Activated gamma-delta T cell treated with Interleukin-2 at 50 U/mL for 16 hours (primary cell): ENCODE results near the gene BIRC5.
"Not testable (repeated sequence)": the region's sequence is repeated elsewhere in the genome, so short reads cannot be mapped to it uniquely, and the experiment has no call there.

Experiments used
- DNase-seq: peaks from one replicate; pipeline ENCODE4 v3.0.0-alpha.2; 2020

The BIRC5 gene

DNA sequence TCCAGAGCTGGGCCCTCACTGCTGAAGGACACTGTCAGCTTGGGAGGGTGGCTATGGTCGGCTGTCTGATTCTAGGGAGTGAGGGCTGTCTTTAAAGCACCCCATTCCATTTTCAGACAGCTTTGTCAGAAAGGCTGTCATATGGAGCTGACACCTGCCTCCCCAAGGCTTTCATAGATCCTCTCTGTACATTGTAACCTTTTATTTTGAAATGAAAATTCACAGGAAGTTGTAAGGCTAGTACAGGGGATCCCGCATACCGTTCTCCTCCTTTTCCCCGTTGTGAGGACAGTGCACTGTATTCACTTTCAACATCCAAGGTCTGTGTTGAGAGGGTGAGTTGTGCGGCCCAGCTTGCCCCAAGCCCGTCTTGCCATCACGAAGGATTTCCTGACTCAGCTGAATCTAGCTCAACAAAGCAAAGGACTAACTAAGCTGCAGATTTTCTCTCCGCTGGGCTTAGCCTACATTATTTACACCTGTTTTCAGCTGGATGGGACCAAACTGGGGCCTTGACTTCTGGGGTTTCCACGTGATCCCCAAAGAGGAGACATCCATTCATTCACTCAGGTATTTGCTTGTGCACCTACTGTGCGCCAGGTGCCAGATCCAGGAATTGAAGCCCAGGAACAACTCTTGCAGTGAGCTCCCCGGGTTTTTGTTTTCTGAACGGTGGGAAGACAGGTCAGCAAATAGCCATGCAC is 12.2 kb downstream of the BIRC5 start:
- no peak for DNase-seq

DNA sequence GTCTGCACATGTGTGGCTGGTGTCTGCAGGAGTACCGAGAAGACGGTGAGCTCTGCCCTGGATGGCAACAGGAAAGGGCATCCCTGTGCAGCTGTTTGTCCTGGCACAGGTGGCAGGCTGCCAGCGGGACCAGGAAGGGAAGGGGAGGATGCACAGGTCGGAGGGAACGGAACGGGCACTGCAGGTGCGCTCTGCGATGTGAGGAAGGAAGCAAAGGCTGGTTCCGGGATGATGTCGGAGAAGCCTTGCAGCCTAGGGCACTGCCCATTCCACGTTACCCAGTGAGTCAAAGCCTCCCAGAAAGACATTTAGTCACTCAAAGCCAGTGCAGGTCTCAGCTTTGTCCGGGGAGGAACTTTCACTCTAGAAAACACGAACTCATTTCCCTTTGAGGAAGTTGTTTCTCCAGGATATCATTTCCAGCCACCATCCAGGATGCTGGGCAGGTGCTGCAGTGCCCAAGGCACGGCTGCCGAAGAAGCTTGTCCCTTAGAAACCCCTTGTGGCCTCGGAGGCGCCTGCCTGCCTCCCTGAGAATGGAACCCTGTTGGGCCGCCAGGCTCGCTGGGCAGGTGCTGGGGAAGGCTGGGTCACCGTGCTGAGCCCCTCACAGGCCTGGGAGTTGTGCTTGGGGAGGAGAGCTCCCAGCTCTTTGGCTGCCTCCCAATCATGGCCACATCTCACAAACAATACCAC is 12.9 kb downstream of the BIRC5 start:
- no peak for DNase-seq

DNA sequence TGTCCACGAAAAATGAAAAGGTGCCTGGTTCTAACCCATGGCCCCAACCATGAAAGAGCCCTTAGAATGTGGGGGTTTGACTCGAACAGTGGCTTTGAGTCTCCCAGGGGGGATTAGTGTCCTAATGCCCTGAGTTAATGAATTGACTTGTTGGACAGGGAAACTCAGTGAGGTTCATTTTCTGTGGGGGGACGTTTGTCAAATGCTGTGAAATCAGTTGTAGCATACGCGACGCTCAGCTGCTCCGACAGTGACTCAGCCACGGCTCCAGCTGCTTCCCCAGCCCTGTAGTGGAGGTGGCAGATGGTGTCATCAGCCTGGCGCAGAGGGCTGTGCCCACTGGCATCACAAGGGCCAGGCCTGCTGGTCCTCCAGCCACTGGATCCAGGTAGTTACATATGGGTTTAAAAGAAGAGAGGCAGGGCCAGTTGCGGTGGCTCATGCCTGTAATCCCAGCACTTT is 13.4 kb downstream of the BIRC5 start:
- DNase-seq: no peak

DNA sequence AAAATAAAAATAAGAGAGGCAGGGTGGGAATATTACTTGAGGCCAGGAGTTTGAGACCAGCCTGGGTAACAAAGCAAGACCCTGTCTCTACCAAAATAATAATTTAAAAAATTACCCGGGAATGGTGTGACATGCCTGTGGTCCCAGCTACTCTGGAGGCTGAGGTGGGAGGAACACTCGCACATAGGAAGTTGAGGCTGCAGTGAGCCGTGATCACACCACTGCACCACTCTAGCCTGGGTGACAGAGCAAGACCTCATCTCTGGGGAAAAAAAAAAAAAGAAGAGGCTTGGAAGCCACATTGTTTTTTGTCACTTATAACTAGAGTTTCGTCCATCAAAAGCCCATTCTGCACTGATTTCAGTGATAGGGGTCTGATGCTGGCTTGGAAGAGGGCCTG is 14.1 kb downstream of the BIRC5 start:
- no peak for DNase-seq

DNA sequence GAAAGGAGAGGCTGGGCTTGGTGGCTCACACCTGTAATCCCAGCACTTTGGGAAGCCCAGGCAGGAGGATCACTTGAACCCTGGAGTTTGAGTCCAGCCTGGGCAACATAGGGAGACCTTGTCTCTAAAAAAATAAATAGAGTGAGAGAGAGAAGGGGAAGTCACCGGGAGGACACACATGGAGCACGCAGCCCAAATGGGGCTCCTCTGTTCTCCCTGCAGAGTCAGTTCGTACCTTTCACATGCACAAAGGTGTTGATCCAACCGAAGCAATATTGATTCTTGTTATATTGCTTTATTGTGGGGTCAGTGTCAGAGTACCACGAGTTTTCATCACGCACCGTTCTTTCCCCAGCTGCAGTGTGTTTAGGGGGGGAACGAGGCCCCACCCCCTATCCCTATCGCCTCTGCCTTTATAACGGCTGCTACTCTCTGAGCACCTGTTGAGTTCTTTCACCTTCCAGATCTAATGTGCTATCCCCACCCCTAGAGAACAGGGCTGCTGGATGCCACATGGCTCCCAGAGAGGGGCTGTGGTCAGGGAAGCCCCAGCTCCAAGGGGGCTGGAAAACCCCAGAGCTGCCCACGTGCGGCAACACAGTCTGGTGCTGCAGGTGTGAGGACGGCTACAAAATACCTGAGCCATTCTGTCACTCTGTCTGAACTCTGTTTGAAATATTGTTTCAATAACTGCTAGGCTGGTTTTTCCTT is 16.4 kb downstream of the BIRC5 start:
- no peak for DNase-seq

DNA sequence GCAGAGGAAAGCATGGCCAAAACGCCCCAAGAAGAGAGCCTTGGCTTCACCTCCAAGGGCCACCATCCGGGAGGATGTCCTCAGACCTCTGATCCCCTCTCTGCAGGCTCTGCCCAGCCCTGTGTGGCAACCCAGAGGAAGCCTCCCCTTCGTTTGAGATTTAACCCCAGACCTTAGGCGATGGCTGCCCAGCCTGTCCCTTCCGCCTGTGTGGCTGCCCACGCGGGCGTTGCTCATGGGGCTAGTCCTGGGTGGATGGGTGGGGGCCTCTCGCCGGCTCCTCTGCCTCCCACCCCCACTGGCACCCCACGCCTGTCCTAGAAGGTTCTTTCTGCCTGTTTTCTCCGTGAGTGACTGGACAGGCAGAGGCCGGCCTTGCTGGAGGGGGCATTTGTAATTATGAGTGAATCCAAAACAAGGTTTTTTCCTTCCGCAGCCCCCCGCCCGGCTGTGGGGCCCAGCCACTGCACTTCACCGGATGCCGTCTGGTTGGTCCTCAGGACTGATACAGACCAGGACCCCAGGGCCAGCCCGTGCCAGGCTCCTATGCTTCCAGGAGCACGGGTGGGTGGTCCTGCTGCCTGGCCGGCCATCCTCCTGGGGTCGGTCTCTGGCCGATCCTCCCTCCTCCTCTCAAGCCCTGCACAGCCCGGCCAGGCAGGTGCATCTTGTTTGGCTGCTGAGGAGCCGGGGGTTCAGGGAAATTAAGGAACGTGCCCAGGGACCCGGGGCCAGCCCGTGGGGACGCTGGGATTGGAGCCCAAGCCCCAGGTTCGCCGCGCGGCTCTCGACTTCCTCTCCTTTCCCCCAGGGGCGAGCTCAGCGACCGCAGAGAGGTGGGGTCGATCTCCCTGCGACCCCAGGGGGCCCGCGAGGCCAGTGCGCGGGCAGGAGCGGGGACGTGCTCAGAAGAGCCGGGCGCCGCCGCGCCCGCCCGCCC is 17.2 kb downstream of the BIRC5 start, which contains the start of gene TMEM235:
Gene TMEM235, plus strand, starts transcription at position 636 of the 940 bp plus-strand sequence. CDS start 393 bp downstream, outside the sequence.
- no peak for DNase-seq

DNA sequence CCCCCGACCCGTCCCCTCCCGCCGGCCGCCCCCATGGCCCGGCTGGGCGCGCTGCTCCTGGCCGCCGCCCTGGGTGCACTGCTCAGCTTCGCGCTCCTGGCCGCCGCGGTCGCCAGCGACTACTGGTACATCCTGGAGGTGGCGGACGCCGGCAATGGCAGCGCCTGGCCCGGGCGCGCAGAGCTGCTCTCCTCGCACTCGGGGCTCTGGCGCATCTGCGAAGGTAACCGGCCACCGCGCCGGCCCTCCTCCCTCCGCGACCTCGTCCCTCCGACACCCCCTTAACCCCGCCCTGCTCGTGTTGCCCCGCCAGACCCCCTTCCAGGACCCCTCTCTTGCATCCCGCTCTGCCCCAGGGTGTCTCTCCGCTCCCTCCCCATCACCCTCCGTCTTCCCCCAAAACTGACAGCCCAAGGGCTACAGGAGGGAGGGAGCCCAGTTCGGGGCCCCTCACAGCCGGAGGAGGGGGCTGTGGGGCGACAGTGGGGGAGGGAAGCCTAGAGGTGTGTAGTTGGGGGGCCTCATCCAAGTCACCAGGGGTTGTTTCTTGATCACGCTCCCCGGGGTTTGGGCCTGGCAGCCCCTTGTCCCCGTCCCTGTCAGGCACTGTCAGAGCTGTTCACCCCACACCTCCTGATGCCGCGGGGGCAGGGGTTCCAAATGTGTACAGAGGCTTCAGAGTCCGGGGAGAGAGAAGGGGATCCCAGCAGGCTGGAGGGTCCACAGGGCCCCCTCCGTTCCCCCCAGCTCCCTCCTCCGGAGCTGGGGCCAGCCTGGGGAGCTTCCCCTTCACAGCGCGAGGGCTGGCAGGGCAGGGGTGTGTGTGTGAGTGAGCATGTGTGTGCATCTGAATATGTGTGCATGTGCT is 18.2 kb downstream of the BIRC5 start:
- DNase-seq: no peak

DNA sequence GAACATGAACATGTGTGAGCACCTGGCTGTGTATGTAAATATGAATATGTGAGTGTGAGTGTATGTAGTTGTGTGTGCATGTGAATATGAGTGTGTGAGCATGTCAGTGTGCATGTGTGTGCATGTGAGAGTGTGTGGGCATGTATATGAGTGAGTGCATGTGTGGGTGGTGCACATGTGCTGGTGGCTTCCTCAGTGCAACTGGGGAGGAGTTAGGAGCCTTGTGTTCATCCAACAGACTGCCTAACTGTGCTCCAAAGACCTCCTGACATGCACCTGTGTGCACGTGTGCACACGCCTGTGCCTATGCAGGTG is 18.8 kb downstream of the BIRC5 start:
- DNase-seq: no peak

DNA sequence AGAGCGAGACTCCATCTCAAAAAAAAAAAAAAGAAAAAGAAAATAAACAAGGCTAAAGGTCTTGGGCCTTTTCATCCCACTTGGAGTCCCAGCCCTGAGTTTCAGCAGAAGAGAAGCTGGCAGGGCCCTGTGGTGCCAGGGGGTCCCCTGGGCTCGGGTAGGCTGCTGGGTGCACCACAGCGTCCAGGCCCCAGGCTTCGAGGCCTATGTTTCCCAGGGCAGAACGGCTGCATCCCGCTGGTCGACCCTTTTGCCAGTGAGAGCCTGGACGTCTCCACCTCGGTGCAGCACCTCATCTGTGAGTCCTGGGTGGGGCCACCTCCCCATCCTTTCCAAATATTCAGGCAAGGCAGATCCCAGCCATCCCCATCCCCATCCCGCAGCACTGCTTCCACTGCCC is 19.6 kb downstream of the BIRC5 start:
- DNase-seq: no peak

DNA sequence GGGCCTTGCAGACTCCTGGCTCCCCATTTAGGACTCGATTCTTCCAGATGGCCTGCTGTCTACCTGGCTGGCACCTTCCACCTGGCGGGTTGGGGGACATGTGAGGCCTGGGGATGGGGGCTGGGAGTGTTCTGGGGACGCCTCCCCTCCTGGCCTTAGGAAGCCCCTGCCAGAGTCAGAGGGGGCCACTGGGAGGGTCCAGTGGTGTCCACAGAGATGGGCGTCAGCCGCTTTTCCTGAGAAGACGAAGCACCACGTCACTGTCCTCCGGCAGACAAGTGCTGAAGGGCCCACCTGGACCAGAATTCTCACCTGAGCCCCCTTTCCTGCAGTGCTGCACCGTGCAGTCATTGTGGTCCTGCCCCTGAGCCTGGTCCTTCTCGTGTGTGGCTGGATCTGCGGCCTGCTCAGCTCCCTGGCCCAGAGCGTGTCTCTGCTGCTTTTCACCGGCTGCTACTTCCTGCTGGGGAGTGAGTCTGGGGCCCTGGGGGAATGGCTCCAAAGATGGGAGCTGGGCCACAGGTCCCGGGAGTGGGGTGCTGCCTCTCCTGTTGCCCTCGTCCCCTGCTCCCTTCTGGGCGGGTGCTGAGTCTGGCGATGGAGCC is 20.3 kb downstream of the BIRC5 start:
- DNase-seq: no peak

DNA sequence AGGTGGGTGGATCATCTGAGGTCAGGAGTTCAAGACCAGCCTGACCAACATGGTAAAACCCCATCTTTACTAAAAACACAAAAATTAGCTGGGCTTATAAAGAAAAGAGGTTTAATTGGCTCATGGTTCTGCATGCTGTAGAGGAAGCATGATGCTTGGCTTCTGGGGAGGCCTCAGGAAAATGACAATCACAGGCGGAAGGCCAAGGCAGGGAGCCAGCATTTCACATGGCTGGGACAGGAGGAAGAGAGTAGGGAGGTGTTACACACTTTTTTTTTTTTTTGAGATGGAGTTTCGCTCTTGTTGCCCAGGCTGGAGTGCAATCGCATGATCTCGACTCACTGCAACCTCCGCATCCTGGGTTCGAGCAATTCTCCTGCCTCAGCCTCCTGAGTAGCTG is 21.0 kb downstream of the BIRC5 start:
- not testable (repeated sequence) for DNase-seq

DNA sequence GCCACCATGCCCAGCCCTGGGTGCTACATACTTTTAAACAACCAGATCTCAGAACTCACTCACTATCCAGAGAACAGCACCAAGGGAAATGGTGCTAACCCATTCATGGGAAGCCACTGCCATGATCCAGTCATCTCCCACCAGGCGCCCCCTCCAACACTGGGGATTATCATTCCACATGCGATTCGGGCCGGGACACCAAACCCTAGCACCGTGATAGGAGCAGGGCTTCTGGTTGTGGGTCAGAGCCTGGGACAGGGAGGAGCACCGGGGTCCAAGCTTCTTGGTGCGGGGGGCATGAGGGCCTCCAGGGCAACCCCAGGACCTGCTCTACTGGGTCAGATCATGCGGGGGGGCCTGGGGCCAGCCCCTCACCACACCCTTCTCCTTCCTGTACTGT is 21.8 kb downstream of the BIRC5 start:
- DNase-seq: no peak

DNA sequence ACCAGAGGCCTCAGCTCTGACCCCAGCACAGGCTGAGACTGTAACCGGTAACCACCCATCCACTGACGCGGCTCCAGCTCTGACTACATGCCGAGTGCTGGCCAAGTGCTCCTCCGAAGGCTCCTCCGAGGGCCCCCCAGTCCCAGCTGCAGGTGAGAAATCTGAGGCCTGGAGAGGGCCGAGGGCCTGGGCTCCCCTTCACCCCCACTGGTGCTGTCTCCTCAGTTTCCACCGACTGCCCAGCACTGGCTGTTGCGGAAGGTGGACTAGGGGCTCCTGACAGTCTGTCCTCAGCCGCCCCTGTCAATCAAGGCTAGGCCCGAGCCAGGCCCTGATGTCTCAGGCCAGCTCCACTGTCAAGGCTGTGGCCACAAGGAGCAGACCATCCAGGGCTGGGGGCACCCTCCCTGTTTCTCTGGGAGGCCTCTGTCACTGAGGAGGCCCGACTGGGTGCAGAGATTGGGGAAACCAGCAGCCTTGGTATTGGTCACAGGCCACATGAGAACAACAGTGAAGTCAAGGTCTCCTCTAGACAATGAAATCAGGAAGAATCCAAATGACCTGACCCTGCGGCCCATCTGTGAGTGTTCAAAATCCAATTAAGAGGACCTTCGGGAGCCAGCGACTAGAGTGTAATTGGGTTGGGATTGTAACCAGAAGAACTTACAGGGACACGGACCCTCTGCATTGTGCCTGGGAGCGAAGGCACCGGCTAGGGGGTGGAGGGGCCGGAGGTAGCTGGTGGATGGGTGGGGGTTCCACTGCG is 22.5 kb downstream of the BIRC5 start:
- DNase-seq: no peak

DNA sequence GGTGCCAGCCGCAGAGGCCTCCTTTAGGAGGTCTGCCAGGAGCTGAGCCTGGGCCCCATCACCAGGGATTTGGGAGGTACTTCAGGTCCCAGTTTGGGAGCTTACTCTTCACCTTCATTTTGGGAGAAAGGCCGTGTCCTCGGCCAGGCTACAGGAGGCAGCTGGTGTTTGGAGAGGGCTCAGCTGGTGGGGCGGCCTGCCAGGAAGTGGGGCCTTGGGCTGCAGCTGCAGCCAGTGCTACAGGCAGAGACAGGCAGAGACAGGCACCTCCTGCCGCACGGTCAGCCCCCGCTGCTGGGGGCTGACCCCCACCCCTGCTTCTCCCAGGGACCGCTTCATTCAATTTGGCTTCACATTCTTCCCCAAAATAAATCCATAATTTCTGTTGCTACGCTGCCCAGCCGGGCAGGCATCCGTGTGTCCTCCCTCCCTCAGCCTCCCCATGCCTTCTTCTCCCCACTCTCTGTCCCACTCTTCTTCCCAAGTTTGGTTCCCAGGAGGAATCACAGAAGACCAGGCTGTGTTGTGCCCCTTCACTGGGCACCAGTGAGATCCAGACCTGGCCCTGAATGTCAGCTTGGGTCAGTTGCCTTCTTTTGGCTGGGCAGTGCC is 23.5 kb downstream of the BIRC5 start:
- DNase-seq: no peak

DNA sequence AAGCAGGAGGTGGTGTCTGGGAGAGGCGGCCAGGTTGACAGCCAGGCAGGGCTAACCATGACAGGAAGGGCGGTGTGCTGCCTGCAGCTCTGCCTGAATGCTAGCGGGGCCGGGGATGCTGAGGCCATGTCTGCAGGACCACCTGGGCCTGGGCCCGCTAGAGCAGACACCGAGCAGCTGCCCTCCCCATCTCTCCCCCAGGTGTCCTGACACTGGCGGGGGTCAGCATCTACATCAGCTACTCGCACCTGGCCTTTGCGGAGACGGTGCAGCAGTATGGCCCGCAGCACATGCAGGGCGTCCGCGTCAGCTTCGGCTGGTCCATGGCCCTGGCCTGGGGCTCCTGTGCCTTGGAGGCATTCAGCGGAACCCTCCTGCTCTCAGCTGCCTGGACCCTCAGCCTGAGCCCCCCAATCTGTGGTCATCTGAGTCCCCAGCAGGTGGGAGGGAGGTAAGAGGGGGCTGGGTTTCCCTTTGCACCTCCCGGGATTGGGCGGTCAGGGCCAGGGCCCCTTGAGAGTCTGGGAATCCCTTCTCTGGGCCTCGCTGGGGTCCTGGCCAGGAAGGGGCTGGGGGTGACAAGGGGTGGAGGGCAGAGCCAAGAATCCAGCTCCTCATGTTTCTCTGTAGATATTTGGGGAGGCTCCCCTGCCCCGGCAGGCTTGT is 24.9 kb downstream of the BIRC5 start:
- DNase-seq: no peak

DNA sequence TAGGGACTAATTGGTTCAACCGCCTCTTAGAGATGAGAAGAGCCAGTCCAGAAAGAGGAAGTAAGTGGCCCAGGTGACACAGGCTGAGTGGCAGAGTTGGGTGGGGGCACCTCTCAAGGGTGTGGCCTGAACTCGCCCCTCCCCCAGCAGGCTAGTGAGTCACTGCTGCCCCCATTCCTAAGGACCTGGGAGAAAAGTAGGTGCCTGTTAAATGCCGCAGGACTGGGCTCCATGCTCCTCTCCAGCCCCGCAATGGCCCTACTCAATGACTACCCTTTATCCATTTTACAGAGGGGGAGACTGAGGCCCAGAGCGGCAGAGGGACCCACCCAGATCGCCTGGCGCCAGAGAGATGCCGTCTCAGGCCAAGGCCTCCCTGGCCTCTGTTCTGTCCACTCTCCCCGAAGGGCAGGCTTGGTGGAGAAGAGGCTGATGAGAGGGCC is 25.5 kb downstream of the BIRC5 start:
- DNase-seq: no peak

DNA sequence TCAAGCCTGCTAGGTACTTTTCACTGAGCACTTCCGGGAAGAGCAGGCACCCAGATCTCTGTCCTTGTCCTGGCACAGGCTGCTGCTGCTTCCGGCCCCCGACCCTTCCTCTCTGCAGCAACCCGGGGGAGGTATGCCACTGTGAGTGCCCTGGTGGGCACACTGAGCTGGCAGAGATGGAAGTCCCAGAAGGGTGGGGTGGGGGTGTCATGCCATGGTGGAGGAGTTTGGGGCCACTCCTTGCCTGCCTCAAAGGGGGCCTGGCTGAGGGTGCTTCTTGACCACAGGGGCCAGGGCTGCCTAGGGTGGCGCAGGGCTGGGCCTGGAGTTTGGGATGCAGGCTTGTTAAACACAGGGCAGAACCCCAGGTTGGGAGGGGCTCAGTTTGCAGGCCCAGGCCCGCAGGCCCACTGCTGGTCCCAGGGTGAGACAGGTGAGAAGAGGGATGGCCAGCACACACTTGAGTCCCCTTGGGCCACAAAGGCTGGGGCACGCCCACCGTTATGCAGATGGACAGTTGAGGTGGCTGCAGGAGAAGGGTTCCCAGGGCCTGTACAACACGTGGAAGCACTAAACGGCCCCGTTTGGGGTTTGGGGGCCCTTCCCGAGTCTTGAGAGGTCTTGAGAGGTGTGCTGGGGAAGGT is 26.1 kb downstream of the BIRC5 start:
- DNase-seq: no peak

DNA sequence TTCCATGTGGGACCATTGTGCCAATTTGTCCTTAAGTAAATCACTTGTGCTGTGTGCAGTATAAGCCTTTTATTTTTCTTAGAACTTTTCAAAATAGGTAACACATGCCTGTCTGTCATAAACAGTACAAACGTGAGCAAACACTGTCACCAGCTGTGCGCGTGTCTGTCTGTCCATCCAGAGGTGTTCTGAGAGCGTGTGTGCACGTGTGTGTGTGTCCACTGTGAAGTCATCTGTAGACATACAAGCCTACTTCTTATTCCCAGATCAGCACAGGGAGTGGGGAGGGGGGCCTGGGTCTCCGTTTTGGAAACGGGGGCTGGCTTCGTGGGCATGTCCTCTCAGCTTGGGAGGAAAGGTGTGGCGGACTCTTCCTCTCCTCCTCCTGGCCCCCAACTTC is 26.8 kb downstream of the BIRC5 start:
- no peak for DNase-seq
